ENCODE data around the gene TEX44.
A peak's percentile ranks its signal among the peaks of the same experiment; 100 is the strongest.

The TEX44 gene

GRCh38 chr2:231606941-231607340 is 14.3 kb downstream of the TEX44 start:
- no peaks in the 10 kb centered on the region for H3K36me3 ChIP-seq (replicated peaks)
- in situ Hi-C loops (cut with HindIII; ENCODE audit: low pct_ligation_motif_present, low sequenced_read_pairs): no loop called here
- no peaks in the 10 kb centered on the region for H3K27me3 ChIP-seq (replicated peaks)
- H3K27ac ChIP-seq: no peak overlapping the region
- no peak for DNase-seq
- H3K4me3 ChIP-seq (ENCODE audit: low read depth, low read length): no peak overlapping the region
- TF ChIP-seq CTCF (IDR thresholded peaks at IDR 0.05; ENCODE audit: low read depth, low read length, missing control alignments): no peak

- no peaks in the 10 kb centered on the region for H3K36me3 ChIP-seq (replicated peaks)
- H3K27me3 ChIP-seq (replicated peaks): no peaks in the 10 kb centered on the region
- DNase-seq: no peak
- peak overlapping the region; percentile 85 for H3K27ac ChIP-seq
- no peak overlapping the region for H3K4me3 ChIP-seq (ENCODE audit: low read depth, low read length)
- in situ Hi-C loops (cut with HindIII; ENCODE audit: low pct_ligation_motif_present, low sequenced_read_pairs): no loop called here
- peak; percentile 60 for TF ChIP-seq CTCF (IDR thresholded peaks at IDR 0.05; ENCODE audit: low read depth, low read length, missing control alignments)
These were observed 18.8 kb downstream of the TEX44 start for GRCh38 chr2:231611273-231612108.

GRCh38 chr2:231612109-231612455 is 19.4 kb downstream of the TEX44 start:
- in situ Hi-C loops (cut with HindIII; ENCODE audit: low pct_ligation_motif_present, low sequenced_read_pairs): no loop called here
- Histone ChIP-seq H3K27me3 (replicated peaks) (no peaks in the 10 kb centered on the region), H3K27ac (peak overlapping the region; percentile 85), H3K36me3 (replicated peaks) (no peaks in the 10 kb centered on the region), H3K4me3 (ENCODE audit: low read depth, low read length) (no peak overlapping the region)
- DNase-seq: peak; percentile 87
- no peak for TF ChIP-seq CTCF (IDR thresholded peaks at IDR 0.05; ENCODE audit: low read depth, low read length, missing control alignments)

GRCh38 chr2:231612456-231613330 is 20.0 kb downstream of the TEX44 start:
- Histone ChIP-seq H3K27me3 (replicated peaks) (no peaks in the 10 kb centered on the region), H3K27ac (peak overlapping the region; percentile 85), H3K4me3 (ENCODE audit: low read depth, low read length) (no peak overlapping the region), H3K36me3 (replicated peaks) (no peaks in the 10 kb centered on the region)
- peak; percentile 94 for TF ChIP-seq CTCF (IDR thresholded peaks at IDR 0.05; ENCODE audit: low read depth, low read length, missing control alignments)
- peak; percentile 89 for DNase-seq
- in situ Hi-C loops (cut with HindIII; ENCODE audit: low pct_ligation_motif_present, low sequenced_read_pairs): no loop called here

- no peaks in the 10 kb centered on the region for H3K36me3 ChIP-seq (replicated peaks)
- TF ChIP-seq CTCF (IDR thresholded peaks at IDR 0.05; ENCODE audit: low read depth, low read length, missing control alignments): no peak
- DNase-seq: no peak
- H3K27me3 ChIP-seq (replicated peaks): no peaks in the 10 kb centered on the region
- no peak overlapping the region for H3K4me3 ChIP-seq (ENCODE audit: low read depth, low read length)
- in situ Hi-C loops (cut with HindIII; ENCODE audit: low pct_ligation_motif_present, low sequenced_read_pairs): no loop called here
- peak overlapping the region; percentile 62 for H3K27ac ChIP-seq
These were observed 20.6 kb downstream of the TEX44 start for GRCh38 chr2:231613331-231613662.

Data from brain microvascular endothelial cell (primary cell).